ENCODE data around the gene SPSB4. TPM values are rescaled to one million over a fixed set of nuclear protein-coding genes. Genes with fewer than 3 reads are reported as not detected.
A peak's percentile ranks its signal among the peaks of the same experiment; 100 is the strongest.
"Not testable (repeated sequence)": the region's sequence is repeated elsewhere in the genome, so short reads cannot be mapped to it uniquely, and the experiment has no call there.

The SPSB4 gene
- total RNA-seq, 1 donor from 2014 or later: 3.8 TPM

- no peak for DNase-seq
These were observed 44.4 kb downstream of the SPSB4 start for GRCh38 chr3:141095546-141095937.

- no peak for DNase-seq
These were observed 45.0 kb downstream of the SPSB4 start for GRCh38 chr3:141096164-141096563.

- no peak for DNase-seq
These were observed 45.8 kb downstream of the SPSB4 start for GRCh38 chr3:141096981-141097380.

GRCh38 chr3:141100112-141100511, 49.0 kb downstream of the SPSB4 start:
- DNase-seq: no peak

GRCh38 chr3:141100531-141101320, 49.6 kb downstream of the SPSB4 start:
- DNase-seq: no peak

GRCh38 chr3:141102372-141102771, 51.2 kb downstream of the SPSB4 start:
- no peak for DNase-seq

GRCh38 chr3:141103067-141103466, 51.9 kb downstream of the SPSB4 start:
- DNase-seq: no peak

- DNase-seq: no peak
These were observed 52.4 kb downstream of the SPSB4 start for GRCh38 chr3:141103503-141103902.

GRCh38 chr3:141104151-141104821, 53.1 kb downstream of the SPSB4 start:
- no peak for DNase-seq

GRCh38 chr3:141105828-141106628, 54.9 kb downstream of the SPSB4 start:
- DNase-seq: peak; percentile 73

- no peak for DNase-seq
These were observed 55.7 kb downstream of the SPSB4 start for GRCh38 chr3:141106842-141107241.

- no peak for DNase-seq
These were observed 56.9 kb downstream of the SPSB4 start for GRCh38 chr3:141108039-141108438.

- no peak for DNase-seq
These were observed 58.6 kb downstream of the SPSB4 start for GRCh38 chr3:141109751-141110150.

- no peak for DNase-seq
These were observed 59.2 kb downstream of the SPSB4 start for GRCh38 chr3:141110322-141110721.

GRCh38 chr3:141111364-141112155, 60.4 kb downstream of the SPSB4 start:
- DNase-seq: no peak

GRCh38 chr3:141112686-141113297, 61.6 kb downstream of the SPSB4 start:
- no peak for DNase-seq

GRCh38 chr3:141113680-141114079, 62.5 kb downstream of the SPSB4 start:
- not testable (repeated sequence) for DNase-seq

- DNase-seq: no peak
These were observed 63.1 kb downstream of the SPSB4 start for GRCh38 chr3:141114179-141114745.

GRCh38 chr3:141114816-141115460, 63.8 kb downstream of the SPSB4 start:
- DNase-seq: no peak

GRCh38 chr3:141115789-141116541, 64.8 kb downstream of the SPSB4 start:
- peak; percentile 91 for DNase-seq

All from skin of body (tissue), 2 donors.